GM12878 (cell line): ENCODE measurements around the gene TMEM127. TPM values are rescaled to one million over a fixed set of nuclear protein-coding genes. Genes with fewer than 3 reads are reported as not detected.

Experiments
- polyA plus RNA-seq, 11 experiments: library from polyadenylated mRNA; depleted of rRNA in 4 of 11; unstranded in 6 of 11; stranded (reverse) in 5 of 11; fragments of >200 nt; fragmentation: Nextera tagmentation in 4 of 11; fragmentation: Illumina TruSeq in 1 of 11; extraction: Ambion mirVana in 4 of 11; extraction: Trizol in 1 of 11; gene quantifications; 1 replicate in 1 of 11; 2 replicates in 10 of 11; pipeline versions ENCODE4 v1.2.1 to v1.2.3, GENCODE V29; 2011 to 2016; ENCODE audit warnings: inconsistent platforms in 2 of 11, missing spikeins in 2 of 11, low read depth in 1 of 11
- total RNA-seq, 4 experiments: library from RNA; depleted of rRNA in 3 of 4; stranded (reverse); fragments of >200 nt in 3 of 4; fragmentation: Illumina TruSeq in 1 of 4; extraction: Trizol in 1 of 4; gene quantifications; 2 replicates each; pipeline versions ENCODE4 v1.2.1 to v1.2.3, GENCODE V29; 2013 to 2021
- TF ChIP-seq, protein P1 (sequence below): fragments of 450-650 bp; IDR thresholded peaks from 2 replicates; pipeline ENCODE4 v1.6.1; 2018; ENCODE audit warnings: borderline replicate concordance, mild to moderate bottlenecking; ENCODE audit not compliant: partially characterized antibody
- TF ChIP-seq, protein P2 (sequence below): fragments of 450-650 bp; IDR thresholded peaks from 2 replicates; pipeline ENCODE4 v1.6.1; 2017; ENCODE audit warnings: antibody characterized with exemption, mild to moderate bottlenecking, moderate library complexity

Gene TMEM127
- total and polyA plus RNA-seq, 10 of the 15 experiments (the other 5 are each of a cell fraction or from before 2014, with no cell fraction given): 2.6 to 27.2 (median 17.7) TPM

DNA sequence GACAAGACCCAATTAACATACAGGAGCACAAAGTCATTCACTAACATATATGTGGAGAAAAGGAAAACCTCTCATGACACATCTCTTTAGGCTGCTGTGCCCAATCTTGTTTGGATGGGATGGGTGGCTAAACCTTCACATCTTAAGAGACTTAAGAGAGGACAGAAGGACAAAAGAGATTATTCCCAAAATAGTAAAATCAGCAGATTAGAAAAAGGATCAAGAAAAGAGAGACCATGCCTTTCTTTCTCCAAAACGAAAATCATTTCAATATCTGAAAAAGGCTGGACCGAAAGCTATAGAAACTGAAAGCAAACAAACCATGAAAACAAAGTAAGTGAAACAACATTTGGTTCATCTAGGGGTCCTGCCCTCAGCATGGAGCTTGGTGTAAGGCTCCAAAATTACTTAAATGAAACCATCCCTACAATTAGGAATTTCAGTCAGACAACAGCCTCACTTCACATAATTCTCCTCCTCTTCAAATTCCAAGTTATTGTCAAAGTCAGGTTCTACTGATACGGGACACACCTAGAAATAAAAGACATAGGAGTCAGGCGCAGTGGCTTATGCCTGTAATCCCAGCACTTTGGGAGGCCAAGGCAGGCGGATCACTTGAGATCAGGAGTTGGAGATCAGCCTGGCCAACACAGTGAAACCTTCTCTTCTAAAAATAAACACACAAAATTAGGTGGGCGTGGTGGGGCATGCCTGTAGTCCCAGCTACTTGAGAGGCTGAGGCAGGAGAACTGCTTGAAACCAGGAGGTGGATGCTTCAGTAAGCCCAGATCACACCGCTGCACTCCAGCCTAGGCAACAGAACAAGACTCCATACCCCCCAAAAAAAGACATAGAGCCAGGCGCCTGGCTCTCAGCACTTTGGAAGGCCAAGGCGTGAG, 62.4 kb downstream of the TMEM127 start (continued):
- TF ChIP-seq, protein P1, sequence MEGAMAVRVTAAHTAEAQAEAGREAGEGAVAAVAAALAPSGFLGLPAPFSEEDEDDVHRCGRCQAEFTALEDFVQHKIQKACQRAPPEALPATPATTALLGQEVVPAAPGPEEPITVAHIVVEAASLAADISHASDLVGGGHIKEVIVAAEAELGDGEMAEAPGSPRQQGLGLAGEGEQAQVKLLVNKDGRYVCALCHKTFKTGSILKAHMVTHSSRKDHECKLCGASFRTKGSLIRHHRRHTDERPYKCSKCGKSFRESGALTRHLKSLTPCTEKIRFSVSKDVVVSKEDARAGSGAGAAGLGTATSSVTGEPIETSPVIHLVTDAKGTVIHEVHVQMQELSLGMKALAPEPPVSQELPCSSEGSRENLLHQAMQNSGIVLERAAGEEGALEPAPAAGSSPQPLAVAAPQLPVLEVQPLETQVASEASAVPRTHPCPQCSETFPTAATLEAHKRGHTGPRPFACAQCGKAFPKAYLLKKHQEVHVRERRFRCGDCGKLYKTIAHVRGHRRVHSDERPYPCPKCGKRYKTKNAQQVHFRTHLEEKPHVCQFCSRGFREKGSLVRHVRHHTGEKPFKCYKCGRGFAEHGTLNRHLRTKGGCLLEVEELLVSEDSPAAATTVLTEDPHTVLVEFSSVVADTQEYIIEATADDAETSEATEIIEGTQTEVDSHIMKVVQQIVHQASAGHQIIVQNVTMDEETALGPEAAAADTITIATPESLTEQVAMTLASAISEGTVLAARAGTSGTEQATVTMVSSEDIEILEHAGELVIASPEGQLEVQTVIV: no peak
- TF ChIP-seq, protein P2, sequence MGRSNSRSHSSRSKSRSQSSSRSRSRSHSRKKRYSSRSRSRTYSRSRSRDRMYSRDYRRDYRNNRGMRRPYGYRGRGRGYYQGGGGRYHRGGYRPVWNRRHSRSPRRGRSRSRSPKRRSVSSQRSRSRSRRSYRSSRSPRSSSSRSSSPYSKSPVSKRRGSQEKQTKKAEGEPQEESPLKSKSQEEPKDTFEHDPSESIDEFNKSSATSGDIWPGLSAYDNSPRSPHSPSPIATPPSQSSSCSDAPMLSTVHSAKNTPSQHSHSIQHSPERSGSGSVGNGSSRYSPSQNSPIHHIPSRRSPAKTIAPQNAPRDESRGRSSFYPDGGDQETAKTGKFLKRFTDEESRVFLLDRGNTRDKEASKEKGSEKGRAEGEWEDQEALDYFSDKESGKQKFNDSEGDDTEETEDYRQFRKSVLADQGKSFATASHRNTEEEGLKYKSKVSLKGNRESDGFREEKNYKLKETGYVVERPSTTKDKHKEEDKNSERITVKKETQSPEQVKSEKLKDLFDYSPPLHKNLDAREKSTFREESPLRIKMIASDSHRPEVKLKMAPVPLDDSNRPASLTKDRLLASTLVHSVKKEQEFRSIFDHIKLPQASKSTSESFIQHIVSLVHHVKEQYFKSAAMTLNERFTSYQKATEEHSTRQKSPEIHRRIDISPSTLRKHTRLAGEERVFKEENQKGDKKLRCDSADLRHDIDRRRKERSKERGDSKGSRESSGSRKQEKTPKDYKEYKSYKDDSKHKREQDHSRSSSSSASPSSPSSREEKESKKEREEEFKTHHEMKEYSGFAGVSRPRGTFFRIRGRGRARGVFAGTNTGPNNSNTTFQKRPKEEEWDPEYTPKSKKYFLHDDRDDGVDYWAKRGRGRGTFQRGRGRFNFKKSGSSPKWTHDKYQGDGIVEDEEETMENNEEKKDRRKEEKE: no peak
